ENCODE data around the gene POLD2. TPM values are rescaled to one million over a fixed set of nuclear protein-coding genes. Genes with fewer than 3 reads are reported as not detected.

The POLD2 gene
- total RNA-seq, 1 donor from 2014 or later: 232 TPM

- Histone ChIP-seq H3K36me3 (no peaks in the 10 kb centered on the region), H4K20me1 (ENCODE audit: low read depth) (peaks cover 15% of the 10 kb centered on the region), H3K27ac (no peak overlapping the region), H3K79me2 (ENCODE audit: low read depth) (no peaks in the 10 kb centered on the region), H3K4me1 (peaks cover 31% of the 10 kb centered on the region), H3K27me3 (peaks cover 9% of the 10 kb centered on the region), H3F3A (ENCODE audit: low read depth) (peaks cover 27% of the 10 kb centered on the region), H3K9me3 (ENCODE audit: low read depth) (no peaks in the 10 kb centered on the region), H3K4me3 (no peak overlapping the region), H3K9ac (no peak overlapping the region), H2AFZ (replicated peaks) (no peak overlapping the region), H3K4me2 (peak overlapping the region; percentile 78)
- no peak for DNase-seq (ENCODE audit: low spot score)
- Mint-ChIP-seq H3K9me3 (no peaks in the 10 kb centered on the region), H3K27me3 (ENCODE audit: insufficient read depth, low read depth) (peaks cover 15% of the 10 kb centered on the region), H3K27ac (no peak overlapping the region), H3K4me3 (peak overlapping the region; percentile 29), H3K4me1 (peaks cover 19% of the 10 kb centered on the region), H3K36me3 (no peaks in the 10 kb centered on the region)
- no peak for TF ChIP-seq EZH2 (IDR thresholded peaks at IDR 0.05)
- no peak for TF ChIP-seq CTCF (IDR thresholded peaks at IDR 0.05)
- no peak for TF ChIP-seq EZH2phosphoT487 (IDR thresholded peaks at IDR 0.05)
Observed at GRCh38 chr7:44066494-44067063, 56.8 kb downstream of the POLD2 start.

- Histone ChIP-seq H3K9me3 (ENCODE audit: low read depth) (no peaks in the 10 kb centered on the region), H3K4me1 (peaks cover 31% of the 10 kb centered on the region), H3K27ac (no peak overlapping the region), H3K9ac (no peak overlapping the region), H3F3A (ENCODE audit: low read depth) (peaks cover 27% of the 10 kb centered on the region), H3K27me3 (peaks cover 9% of the 10 kb centered on the region), H3K36me3 (no peaks in the 10 kb centered on the region), H3K4me2 (peak overlapping the region; percentile 78), H3K79me2 (ENCODE audit: low read depth) (no peaks in the 10 kb centered on the region), H2AFZ (replicated peaks) (no peak overlapping the region), H3K4me3 (no peak overlapping the region), H4K20me1 (ENCODE audit: low read depth) (peaks cover 15% of the 10 kb centered on the region)
- TF ChIP-seq CTCF (IDR thresholded peaks at IDR 0.05) (no peak), EZH2 (IDR thresholded peaks at IDR 0.05) (no peak), EZH2phosphoT487 (IDR thresholded peaks at IDR 0.05) (no peak)
- no peak for DNase-seq (ENCODE audit: low spot score)
- no peak overlapping the region for H3K4me3 Mint-ChIP-seq
- peaks cover 2% of the 10 kb centered on the region for H3K36me3 Mint-ChIP-seq
- H3K27ac Mint-ChIP-seq: peak overlapping the region; percentile 86
- H3K4me1 Mint-ChIP-seq: peaks cover 19% of the 10 kb centered on the region
- H3K9me3 Mint-ChIP-seq: no peaks in the 10 kb centered on the region
- H3K27me3 Mint-ChIP-seq (ENCODE audit: insufficient read depth, low read depth): peaks cover 15% of the 10 kb centered on the region
Observed at GRCh38 chr7:44066111-44066460, 57.3 kb downstream of the POLD2 start.

GRCh38 chr7:44065431-44066110 is 57.8 kb downstream of the POLD2 start, which contains the start of gene PGAM2:
PGAM2 (minus strand) TSS chr7:44065567; CDS start chr7:44065529, 38 bp downstream.
- Mint-ChIP-seq H3K9me3 (no peaks in the 10 kb centered on the region), H3K27me3 (ENCODE audit: insufficient read depth, low read depth) (peaks cover 15% of the 10 kb centered on the region), H3K4me3 (no peak within 1 kb of the TSS), H3K27ac (peak within 1 kb of the TSS; percentile 86), H3K36me3 (peaks cover 2% of the 10 kb centered on the region), H3K4me1 (peaks cover 19% of the 10 kb centered on the region)
- H3K4me2 ChIP-seq: peak within 1 kb of the TSS; percentile 78
- no peaks in the 10 kb centered on the region for H3K79me2 ChIP-seq (ENCODE audit: low read depth)
- H4K20me1 ChIP-seq (ENCODE audit: low read depth): peaks cover 15% of the 10 kb centered on the region
- peak; percentile 82 for DNase-seq (ENCODE audit: low spot score)
- H3K4me1 ChIP-seq: peaks cover 31% of the 10 kb centered on the region
- H3K36me3 ChIP-seq: no peaks in the 10 kb centered on the region
- TF ChIP-seq EZH2 (IDR thresholded peaks at IDR 0.05) (no peak), CTCF (IDR thresholded peaks at IDR 0.05) (no peak), EZH2phosphoT487 (IDR thresholded peaks at IDR 0.05) (no peak)
- H3K9me3 ChIP-seq (ENCODE audit: low read depth): no peaks in the 10 kb centered on the region
- no peak within 1 kb of the TSS for H2AFZ ChIP-seq (replicated peaks)
- H3K27me3 ChIP-seq: peaks cover 9% of the 10 kb centered on the region
- no peak within 1 kb of the TSS for H3K27ac ChIP-seq
- H3F3A ChIP-seq (ENCODE audit: low read depth): peaks cover 27% of the 10 kb centered on the region
- peak within 1 kb of the TSS; percentile 35 for H3K4me3 ChIP-seq
- no peak within 1 kb of the TSS for H3K9ac ChIP-seq

Data from neural progenitor cell (in vitro differentiated cells).